H1 (cell line): ENCODE results near the gene YAF2. TPM values are rescaled to one million over a fixed set of nuclear protein-coding genes. Genes with fewer than 3 reads are reported as not detected.
"Not testable (repeated sequence)": the region's sequence is repeated elsewhere in the genome, so short reads cannot be mapped to it uniquely, and the experiment has no call there.

Experiments used
- CTCF ChIA-PET: fragments of 300-600 bp; sonication (Branson Sonifier 250); formaldehyde crosslinking; loops from one replicate; lab custom pipeline; 2021; ENCODE audit not compliant: partially characterized antibody; lab: Charles Lee
- POLR2A ChIA-PET: fragments of 300-600 bp; sonication (Branson Sonifier 250); formaldehyde crosslinking; loops from one replicate; lab custom pipeline; 2021; ENCODE audit warnings: inconsistent platforms; ENCODE audit not compliant: partially characterized antibody; lab: Charles Lee
- DNase-seq, 2 experiments: peaks; one replicate each; pipeline versions ENCODE4 v3.0.0 to v3.0.0-alpha.2; 2010 to 2022; ENCODE audit warnings: low spot score in 2 of 2, low read depth in 1 of 2, mixed read lengths in 1 of 2
- FAIRE-seq: peaks from 2 replicates; lab custom pipeline; 2011; peaks lifted over from hg19 to GRCh38; lab: Jason Lieb, UNC
- H2AFZ ChIP-seq: 2 replicates; pipeline ENCODE4 v1.8.1; 2012; ENCODE audit warnings: low read length, inconsistent platforms
- H2AK5ac ChIP-seq: 2 replicates; pipeline ENCODE4 v1.6.1; 2013; ENCODE audit warnings: low read depth, low read length
- H2BK120ac ChIP-seq: replicated peaks from 2 replicates; pipeline ENCODE3; 2013; ENCODE audit warnings: low read depth, low read length, inconsistent platforms
- H2BK12ac ChIP-seq: 2 replicates; pipeline ENCODE4 v1.6.1; 2013; ENCODE audit warnings: low read depth, low read length
- H2BK15ac ChIP-seq: 2 replicates; pipeline ENCODE4 v1.6.1; 2013; ENCODE audit warnings: low read length
- H2BK20ac ChIP-seq: 2 replicates; pipeline ENCODE4 v1.6.1; 2013; ENCODE audit warnings: low read length
- H2BK5ac ChIP-seq: 2 replicates; pipeline ENCODE4 v1.6.1; 2013; ENCODE audit warnings: low read depth, low read length
- H3K14ac ChIP-seq: 2 replicates; pipeline ENCODE4 v1.6.1; 2013; ENCODE audit warnings: inconsistent platforms; ENCODE audit not compliant: insufficient read length
- H3K18ac ChIP-seq: 2 replicates; pipeline ENCODE4 v1.6.1; 2013; ENCODE audit warnings: low read length; ENCODE audit errors: extremely low read depth
- H3K23ac ChIP-seq: 2 replicates; pipeline ENCODE4 v1.6.1; 2013; ENCODE audit warnings: inconsistent platforms; ENCODE audit not compliant: insufficient read length
- H3K23me2 ChIP-seq: 2 replicates; pipeline ENCODE4 v1.6.1; 2013; ENCODE audit warnings: low read depth, low read length
- H3K27ac ChIP-seq: 2 replicates; pipeline ENCODE4 v1.6.1; 2011; ENCODE audit warnings: low read depth, low read length, inconsistent platforms
- H3K27me3 ChIP-seq, 4 experiments: replicated peaks in 1 of 4; 1 replicate in 1 of 4; 2 replicates in 3 of 4; pipeline versions ENCODE4 v1.6.1 to v1.8.1; 2011 to 2013; ENCODE audit warnings: low read length in 3 of 4, mild to moderate bottlenecking in 3 of 4, inconsistent platforms in 2 of 4, mixed read lengths in 2 of 4, moderate library complexity in 1 of 4; ENCODE audit not compliant: control insufficient read depth in 3 of 4, insufficient read depth in 3 of 4; ENCODE audit errors: extremely low read depth in 1 of 4
- H3K36me3 ChIP-seq, 4 experiments: 2 replicates each; pipeline versions ENCODE4 v1.6.1 to v1.8.1; 2011 to 2013; ENCODE audit warnings: mild to moderate bottlenecking in 4 of 4, low read length in 3 of 4, moderate library complexity in 2 of 4, control low read depth in 1 of 4, inconsistent platforms in 1 of 4; ENCODE audit not compliant: insufficient read depth in 4 of 4, control insufficient read depth in 2 of 4
- H3K4ac ChIP-seq: replicated peaks from 2 replicates; pipeline ENCODE3; 2013; ENCODE audit warnings: low read length, low read depth, mixed read lengths, inconsistent platforms; ENCODE audit not compliant: insufficient read length
- H3K4me1 ChIP-seq, 4 experiments: replicated peaks in 1 of 4; 1 replicate in 1 of 4; 2 replicates in 3 of 4; pipeline versions ENCODE4 v1.6.1 to v1.8.1; 2011 to 2013; ENCODE audit warnings: low read length in 3 of 4, inconsistent platforms in 2 of 4, mixed read lengths in 1 of 4; ENCODE audit not compliant: insufficient read depth in 4 of 4, control insufficient read depth in 3 of 4
- H3K4me2 ChIP-seq, 2 experiments: 2 replicates each; pipeline versions ENCODE4 v1.6.1 to v1.8.1; 2011 to 2013; ENCODE audit warnings: low read depth in 2 of 2, low read length in 2 of 2, control low read depth in 1 of 2, inconsistent platforms in 1 of 2, mild to moderate bottlenecking in 1 of 2; ENCODE audit not compliant: insufficient read depth in 1 of 2
- H3K4me3 ChIP-seq, 4 experiments: fragments of 200-600, 300-600 bp in 1 of 4; sonication (generic), shearing (Covaris generic), sonication (Bioruptor Twin) in 1 of 4; 2 replicates each; pipeline versions ENCODE4 v1.5.1 to v1.8.1; 2011 to 2016; ENCODE audit warnings: low read length in 4 of 4, low read depth in 3 of 4, control low read depth in 2 of 4, inconsistent platforms in 2 of 4, mild to moderate bottlenecking in 2 of 4, mixed read lengths in 1 of 4, moderate library complexity in 1 of 4; ENCODE audit not compliant: insufficient read depth in 2 of 4; ENCODE audit errors: extremely low read depth in 1 of 4
- H3K56ac ChIP-seq: replicated peaks from 2 replicates; pipeline ENCODE3; 2013; ENCODE audit warnings: low read depth, mild to moderate bottlenecking, mixed read lengths, low read length, inconsistent platforms; ENCODE audit not compliant: insufficient read length
- H3K79me1 ChIP-seq: 2 replicates; pipeline ENCODE4 v1.6.1; 2013; ENCODE audit warnings: low read depth, low read length, control low read depth
- H3K79me2 ChIP-seq, 2 experiments: 2 replicates each; pipeline versions ENCODE4 v1.6.1 to v1.8.1; 2012 to 2013; ENCODE audit warnings: low read length in 2 of 2, mild to moderate bottlenecking in 2 of 2, inconsistent platforms in 1 of 2; ENCODE audit not compliant: insufficient read depth in 2 of 2, control insufficient read depth in 1 of 2
- H3K9ac ChIP-seq, 4 experiments: replicated peaks in 1 of 4; 1 replicate in 1 of 4; 2 replicates in 3 of 4; pipeline versions ENCODE4 v1.6.1 to v1.8.1; 2011 to 2013; ENCODE audit warnings: low read depth in 3 of 4, low read length in 3 of 4, control low read depth in 2 of 4, mild to moderate bottlenecking in 2 of 4, moderate library complexity in 2 of 4, inconsistent platforms in 1 of 4; ENCODE audit errors: extremely low read depth in 1 of 4
- H3K9me3 ChIP-seq, 2 experiments: 2 replicates each; pipeline versions ENCODE4 v1.6.1 to v1.8.1; 2012 to 2013; ENCODE audit warnings: mild to moderate bottlenecking in 2 of 2, moderate library complexity in 2 of 2, control low read depth in 1 of 2, inconsistent platforms in 1 of 2, low read depth in 1 of 2, low read length in 1 of 2, mixed read lengths in 1 of 2; ENCODE audit not compliant: insufficient read depth in 2 of 2
- H4K20me1 ChIP-seq, 2 experiments: replicated peaks in 1 of 2; 2 replicates each; pipeline versions ENCODE3 to v1.8.1; 2011 to 2013; ENCODE audit warnings: inconsistent platforms in 2 of 2, low read length in 2 of 2, mild to moderate bottlenecking in 1 of 2; ENCODE audit not compliant: insufficient read depth in 2 of 2, control insufficient read depth in 1 of 2
- H4K5ac ChIP-seq: 2 replicates; pipeline ENCODE4 v1.6.1; 2013; ENCODE audit warnings: low read length, low read depth, mixed read lengths, inconsistent platforms; ENCODE audit not compliant: insufficient read length
- H4K8ac ChIP-seq: 2 replicates; pipeline ENCODE4 v1.8.0; 2013; ENCODE audit warnings: mild to moderate bottlenecking, moderate library complexity, low read length, inconsistent platforms; ENCODE audit not compliant: insufficient read depth; ENCODE audit errors: extremely low read depth
- H4K91ac ChIP-seq: replicated peaks from 2 replicates; pipeline ENCODE3; 2013; ENCODE audit warnings: low read length, mixed read lengths, inconsistent platforms; ENCODE audit not compliant: insufficient read length
- CEBPB ChIP-seq: IDR thresholded peaks from 2 replicates; pipeline ENCODE4 v1.6.1; 2012; ENCODE audit warnings: low read depth, low read length
- CHD2 ChIP-seq: IDR thresholded peaks from 2 replicates; pipeline ENCODE4 v1.6.1; 2012; ENCODE audit warnings: low read length, improper control_type of control experiment
- FOSL1 ChIP-seq: IDR thresholded peaks from 2 replicates; pipeline ENCODE4 v1.6.1; 2011; ENCODE audit warnings: mild to moderate bottlenecking, low read depth, low read length, moderate library complexity; ENCODE audit not compliant: insufficient read depth
- WGBS, 2 experiments: shearing (Covaris generic) in 1 of 2; methylation state at CpG; one replicate each; pipeline versions ENCODE4 v1.1.6 to v1.1.7; 2013 to 2015; ENCODE audit warnings: low lambda C conversion rate in 2 of 2, mixed read lengths in 2 of 2, inconsistent platforms in 1 of 2, low coverage in 1 of 2, missing lambda C conversion rate in 1 of 2; ENCODE audit not compliant: insufficient replicate concordance in 2 of 2, insufficient coverage in 1 of 2, insufficient read length in 1 of 2; ENCODE audit errors: extremely low coverage in 1 of 2, missing lambda C conversion rate in 1 of 2; 5-methylcytosine and 5-hydroxymethylcytosine counted together
- polyA plus RNA-seq, 7 experiments: library from polyadenylated mRNA; depleted of rRNA in 3 of 7; stranded (reverse) in 5 of 7; unstranded in 2 of 7; fragments of >200 nt in 5 of 7; fragments of 200-250 nt in 2 of 7; gene quantifications; 1 replicate in 5 of 7; 2 replicates in 1 of 7; 4 replicates in 1 of 7; pipeline versions ENCODE4 v1.2.1 to v1.2.3, GENCODE V29; 2011 to 2013; ENCODE audit warnings: missing spikeins in 2 of 7, mixed read lengths in 2 of 7
- total RNA-seq: library from RNA; stranded (reverse); fragmentation: NEBNext Ultra II Directional; extraction: Animal tissue kit (Norgen Biotek cat#: 25700); gene quantifications from 2 replicates; pipeline ENCODE4 v1.2.1, GENCODE V29; 2021

YAF2 gene
- total and polyA plus RNA-seq, 2 of the 8 experiments (the other 6 are each of a cell fraction or from before 2014, with no cell fraction given), result 0.50 to 2.2 TPM

DNA sequence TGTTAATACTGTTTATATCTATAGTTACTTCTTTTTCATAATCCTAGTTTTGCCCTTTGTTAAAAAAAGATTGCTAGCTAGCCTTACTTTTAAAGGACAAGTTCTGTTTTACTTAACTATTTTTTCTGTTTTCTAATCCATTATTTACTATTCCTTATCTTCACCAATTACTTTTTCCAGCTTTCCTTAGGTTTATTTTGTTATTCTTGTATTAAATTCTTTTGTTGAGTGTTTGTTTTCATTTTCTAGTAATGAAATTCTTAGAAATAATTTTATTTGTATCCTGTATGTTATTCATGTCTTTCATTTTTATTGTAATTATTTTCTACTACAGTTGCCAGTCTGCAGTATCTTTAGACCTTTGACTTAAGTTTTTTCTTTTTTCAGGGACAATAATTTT, 47.7 kb downstream of the YAF2 start:
- Histone ChIP-seq H4K5ac (no peak overlapping the region), H3K56ac (no peak overlapping the region), H4K20me1 (no peaks in the 10 kb centered on the region), H2BK12ac (no peak overlapping the region), H3K79me2 (no peaks in the 10 kb centered on the region), H3K23ac (no peak overlapping the region), H3K4ac (no peak overlapping the region), H3K27ac (no peak overlapping the region), H3K4me2 (no peak overlapping the region), H2BK15ac (no peak overlapping the region), H3K9me3 (no peaks in the 10 kb centered on the region), H3K14ac (no peak overlapping the region), H2BK5ac (no peak overlapping the region), H3K36me3 (no peaks in the 10 kb centered on the region), H3K4me1 (no peaks in the 10 kb centered on the region), H3K9ac (no peak overlapping the region), H2BK20ac (no peak overlapping the region), H3K4me3 (no peak overlapping the region), H4K8ac (no peak overlapping the region), H2AFZ (no peak overlapping the region), H2BK120ac (no peak overlapping the region), H2AK5ac (no peak overlapping the region), H3K23me2 (no peaks in the 10 kb centered on the region), H3K27me3 (no peaks in the 10 kb centered on the region), H4K91ac (no peak overlapping the region), H3K79me1 (no peaks in the 10 kb centered on the region), H3K18ac (no peak overlapping the region)
- ChIA-PET POLR2A (no interaction called here), CTCF (interaction anchor here (0.7 to 1.8 kb wide), 2 partner anchors 10 to 17 kb away, joined by 3 to 7 read pairs; no protein-coding TSS in a partner anchor)
- TF ChIP-seq CHD2, result no peak
- TF ChIP-seq FOSL1, result no peak
- TF ChIP-seq CEBPB, result no peak
- FAIRE-seq (no peak), DNase-seq (no peak)

DNA sequence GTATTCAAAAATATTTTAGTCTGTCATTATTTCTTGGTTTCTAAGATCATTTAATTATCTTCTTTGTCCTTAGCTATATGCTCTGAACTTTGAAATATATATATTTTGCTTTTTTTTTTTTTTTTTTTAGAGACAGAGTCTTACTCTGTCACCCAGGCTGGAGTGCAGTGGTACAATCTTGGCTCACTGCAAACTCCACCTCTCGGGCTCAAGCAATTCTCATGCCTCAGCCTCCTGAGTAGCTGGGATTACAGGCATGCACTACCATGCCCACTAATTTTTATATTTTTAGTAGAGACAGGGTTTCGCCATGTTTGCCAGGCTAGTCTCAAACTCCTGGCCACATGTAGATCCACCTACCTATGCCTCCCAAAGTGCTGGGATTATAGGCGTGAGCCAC, 49.8 kb downstream of the YAF2 start:
- POLR2A ChIA-PET, FAIRE-seq, H2BK20ac ChIP-seq: not testable (repeated sequence)

More for the DNA sequence above, 49.8 kb downstream of the YAF2 start:
- H3K9ac ChIP-seq, DNase-seq, H3K23ac ChIP-seq, H3K27me3 ChIP-seq, H3K79me2 ChIP-seq, H2AFZ ChIP-seq, CTCF ChIA-PET, H2AK5ac ChIP-seq, H2BK5ac ChIP-seq, H3K56ac ChIP-seq, H3K9me3 ChIP-seq, H4K5ac ChIP-seq, H2BK12ac ChIP-seq, H4K91ac ChIP-seq, H3K14ac ChIP-seq, H4K8ac ChIP-seq, H3K4me2 ChIP-seq, H3K23me2 ChIP-seq, H2BK15ac ChIP-seq, H3K79me1 ChIP-seq, H4K20me1 ChIP-seq, H3K4me3 ChIP-seq, H3K36me3 ChIP-seq, H3K4me1 ChIP-seq, H3K4ac ChIP-seq, H3K18ac ChIP-seq, H2BK120ac ChIP-seq, H3K27ac ChIP-seq: not testable (repeated sequence)
- 93% methylated on average over 3 of the region's 3 CpGs; no CpG with 5 or more reads in 1 of the 2 experiments for WGBS, 2 experiments
